Sigmoid colon (tissue), 7 donors: ENCODE results near the gene GRIK1. TPM values are rescaled to one million over a fixed set of nuclear protein-coding genes. Genes with fewer than 3 reads are reported as not detected.

Source experiments
- DNase-seq: peaks from one replicate; pipeline ENCODE4 v3.0.0-alpha.2; 2019
- H3K27ac ChIP-seq, 4 donors: fragments of 200-600 bp; sonication (generic); one replicate each; pipeline ENCODE4 v1.5.1; 2016 to 2019; ENCODE audit warnings: mild to moderate bottlenecking in 1 of 4
- H3K27me3 ChIP-seq, 3 donors: fragments of 200-600 bp; sonication (generic); one replicate each; pipeline ENCODE4 v1.5.1; 2019; ENCODE audit warnings: mild to moderate bottlenecking in 1 of 3
- H3K36me3 ChIP-seq, 4 donors: fragments of 200-600 bp; sonication (generic); one replicate each; pipeline ENCODE4 v1.5.1; 2016 to 2019
- H3K4me1 ChIP-seq, 4 donors: fragments of 200-600 bp; sonication (generic); one replicate each; pipeline ENCODE4 v1.5.1; 2017 to 2019
- H3K4me3 ChIP-seq, 4 donors: fragments of 200-600 bp; sonication (generic); one replicate each; pipeline ENCODE4 v1.5.1; 2017 to 2019; ENCODE audit warnings: mild to moderate bottlenecking in 2 of 4, moderate library complexity in 1 of 4
- H3K9me3 ChIP-seq, 4 donors: fragments of 200-600 bp in 3 of 4; sonication (generic) in 3 of 4; one replicate each; pipeline versions ENCODE4 v1.5.1 to v1.6.1; 2013 to 2019
- EP300 ChIP-seq, 4 donors: sonication (generic); formaldehyde crosslinking; IDR thresholded peaks; one replicate each; pipeline ENCODE4 v1.6.1; 2017; ENCODE audit warnings: antibody characterized with exemption in 4 of 4
- POLR2A ChIP-seq, 2 donors: fragments of 450-650 bp; IDR thresholded peaks; one replicate each; pipeline ENCODE4 v1.6.1; 2016; ENCODE audit warnings: antibody characterized with exemption in 2 of 2, mild to moderate bottlenecking in 2 of 2, moderate library complexity in 2 of 2
- POLR2AphosphoS5 ChIP-seq, 4 donors: sonication (generic); formaldehyde crosslinking; IDR thresholded peaks; one replicate each; pipeline ENCODE4 v1.6.1; 2017; ENCODE audit warnings: antibody characterized with exemption in 4 of 4
- whole genome bisulfite sequencing, 2 donors: extraction: QIAGEN DNeasy Blood & Tissue Kit; methylation state at CpG; one replicate each; pipeline ENCODE4 v1.1.7; 2013; 5-methylcytosine and 5-hydroxymethylcytosine counted together
- intact Hi-C: fragments of 100-400 bp; cut with DNase I; formaldehyde crosslinking; loops from one replicate; pipeline ENCODE4 v1.15.1; 2023
- polyA plus RNA-seq, 3 donors: library from polyadenylated mRNA; stranded (reverse); fragments of 200-250 nt; gene quantifications; one replicate each; pipeline ENCODE4 v1.2.3, GENCODE V29; 2013
- total RNA-seq, 4 donors: library from RNA; depleted of rRNA; stranded (reverse); fragments of >200 nt; gene quantifications; one replicate each; pipeline ENCODE4 v1.1.0, GENCODE V29; 2016
- TF ChIP-seq, protein P1 (sequence below), 4 experiments: fragments of 450-650 bp in 3 of 4; fragments of 200-600 bp in 1 of 4; IDR thresholded peaks; one replicate each; pipeline ENCODE4 v1.5.1; 2016 to 2019; ENCODE audit warnings: antibody characterized with exemption in 4 of 4, mild to moderate bottlenecking in 3 of 4, moderate library complexity in 2 of 4
- donor health status: healthy with polysubstance abuse.
- donor health status: Bipolar disorder and iron deficiency.
- donor health status: healthy.

GRIK1 gene
- total and polyA plus RNA-seq, 7 donors: under 0.01 to 0.49 (median 0.13) TPM; not detected in 4

GRCh38 chr21:29626801-29627470 lies 312.9 kb downstream of the GRIK1 start:
- intact Hi-C loops: no loop called here
- no peak for DNase-seq

GRCh38 chr21:29625990-29626389 lies 313.8 kb downstream of the GRIK1 start:
- DNase-seq: no peak
- no peaks in the 10 kb centered on the region for H3K27me3 ChIP-seq
- no peak overlapping the region for H3K4me3 ChIP-seq
- H3K4me1 ChIP-seq: no peaks in the 10 kb centered on the region
- no peak overlapping the region for H3K27ac ChIP-seq
- 95 to 96% methylated on average over 3 of the region's 3 CpGs for WGBS, 2 donors
- H3K9me3 ChIP-seq: no peaks in the 10 kb centered on the region
- TF ChIP-seq, protein P1, sequence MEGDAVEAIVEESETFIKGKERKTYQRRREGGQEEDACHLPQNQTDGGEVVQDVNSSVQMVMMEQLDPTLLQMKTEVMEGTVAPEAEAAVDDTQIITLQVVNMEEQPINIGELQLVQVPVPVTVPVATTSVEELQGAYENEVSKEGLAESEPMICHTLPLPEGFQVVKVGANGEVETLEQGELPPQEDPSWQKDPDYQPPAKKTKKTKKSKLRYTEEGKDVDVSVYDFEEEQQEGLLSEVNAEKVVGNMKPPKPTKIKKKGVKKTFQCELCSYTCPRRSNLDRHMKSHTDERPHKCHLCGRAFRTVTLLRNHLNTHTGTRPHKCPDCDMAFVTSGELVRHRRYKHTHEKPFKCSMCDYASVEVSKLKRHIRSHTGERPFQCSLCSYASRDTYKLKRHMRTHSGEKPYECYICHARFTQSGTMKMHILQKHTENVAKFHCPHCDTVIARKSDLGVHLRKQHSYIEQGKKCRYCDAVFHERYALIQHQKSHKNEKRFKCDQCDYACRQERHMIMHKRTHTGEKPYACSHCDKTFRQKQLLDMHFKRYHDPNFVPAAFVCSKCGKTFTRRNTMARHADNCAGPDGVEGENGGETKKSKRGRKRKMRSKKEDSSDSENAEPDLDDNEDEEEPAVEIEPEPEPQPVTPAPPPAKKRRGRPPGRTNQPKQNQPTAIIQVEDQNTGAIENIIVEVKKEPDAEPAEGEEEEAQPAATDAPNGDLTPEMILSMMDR (IDR thresholded peaks at IDR 0.05): no peak
- TF ChIP-seq POLR2A (IDR thresholded peaks at IDR 0.05) (no peak), POLR2AphosphoS5 (IDR thresholded peaks at IDR 0.05) (no peak), EP300 (IDR thresholded peaks at IDR 0.05) (no peak)
- intact Hi-C loops: no loop called here
- no peaks in the 10 kb centered on the region for H3K36me3 ChIP-seq

More at GRCh38 chr21:29626801-29627470, 312.9 kb downstream of the GRIK1 start:
- Histone ChIP-seq H3K36me3 (no peaks in the 10 kb centered on the region), H3K27me3 (no peaks in the 10 kb centered on the region), H3K4me3 (no peak overlapping the region), H3K27ac (no peak overlapping the region), H3K4me1 (no peaks in the 10 kb centered on the region), H3K9me3 (no peaks in the 10 kb centered on the region)
- TF ChIP-seq EP300 (IDR thresholded peaks at IDR 0.05) (no peak), POLR2A (IDR thresholded peaks at IDR 0.05) (no peak), POLR2AphosphoS5 (IDR thresholded peaks at IDR 0.05) (no peak)
- TF ChIP-seq, protein P1 (IDR thresholded peaks at IDR 0.05): no peak
- 65 to 77% methylated on average over 1 of the region's 1 CpG for WGBS, 2 donors

GRCh38 chr21:29624776-29625175 lies 315.0 kb downstream of the GRIK1 start:
- no peaks in the 10 kb centered on the region for H3K36me3 ChIP-seq
- H3K4me3 ChIP-seq: no peak overlapping the region
- DNase-seq: no peak
- no peak for TF ChIP-seq POLR2A (IDR thresholded peaks at IDR 0.05)
- TF ChIP-seq, protein P1 (IDR thresholded peaks at IDR 0.05): no peak
- TF ChIP-seq POLR2AphosphoS5 (IDR thresholded peaks at IDR 0.05): no peak
- TF ChIP-seq EP300 (IDR thresholded peaks at IDR 0.05): no peak
- intact Hi-C loops: no loop called here
- H3K27ac ChIP-seq: no peak overlapping the region
- H3K4me1 ChIP-seq: no peaks in the 10 kb centered on the region
- 87 to 91% methylated on average over 6 of the region's 6 CpGs for WGBS, 2 donors
- H3K9me3 ChIP-seq: no peaks in the 10 kb centered on the region
- no peaks in the 10 kb centered on the region for H3K27me3 ChIP-seq

DNA sequence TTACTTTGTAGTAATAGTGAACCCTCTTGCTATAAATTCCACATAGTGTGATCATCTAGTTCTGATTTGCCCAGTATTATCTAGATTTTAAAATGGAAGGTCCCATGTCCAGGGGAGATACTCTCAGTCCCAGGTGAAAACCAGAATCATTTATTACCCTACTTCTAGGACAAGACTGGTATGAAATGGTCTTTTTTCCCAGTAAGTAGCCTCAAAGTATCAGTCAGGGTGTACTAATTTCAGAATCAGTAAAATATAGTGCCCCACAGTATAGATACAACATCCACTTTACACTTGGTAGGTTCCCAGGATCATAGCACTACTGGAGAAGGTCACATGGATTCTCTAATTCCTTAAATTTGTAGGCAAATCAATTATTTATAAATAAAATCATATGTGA lies 318.3 kb downstream of the GRIK1 start:
- intact Hi-C loops: no loop called here
- no peak for DNase-seq

More for the DNA sequence above, 318.3 kb downstream of the GRIK1 start:
- TF ChIP-seq POLR2AphosphoS5 (IDR thresholded peaks at IDR 0.05): no peak
- no peak for TF ChIP-seq POLR2A (IDR thresholded peaks at IDR 0.05)
- no peak for TF ChIP-seq EP300 (IDR thresholded peaks at IDR 0.05)
- TF ChIP-seq, protein P1 (IDR thresholded peaks at IDR 0.05): no peak
- H3K4me3 ChIP-seq: no peak overlapping the region
- H3K4me1 ChIP-seq: no peaks in the 10 kb centered on the region
- no peaks in the 10 kb centered on the region for H3K36me3 ChIP-seq
- H3K27me3 ChIP-seq: no peaks in the 10 kb centered on the region
- H3K27ac ChIP-seq: no peak overlapping the region
- H3K9me3 ChIP-seq: no peaks in the 10 kb centered on the region
